ENCODE results near the gene RGS14.
A peak's percentile ranks its signal among the peaks of the same experiment; 100 is the strongest.
"Not testable (repeated sequence)": the region's sequence is repeated elsewhere in the genome, so short reads cannot be mapped to it uniquely, and the experiment has no call there.

The RGS14 gene

GRCh38 chr5:177336603-177337494, 20.9 kb upstream of the RGS14 start:
- H3K9me3 ChIP-seq (ENCODE audit: control insufficient read depth in 2 of 2, low read length in 2 of 2), result no peaks in the 10 kb centered on the region
- H3K4me3 ChIP-seq (ENCODE audit: low read length in 2 of 2), result no peak overlapping the region
- no peak overlapping the region for H3K9ac ChIP-seq (ENCODE audit: low read length in 2 of 2)
- peaks cover 36 to 56% of the 10 kb centered on the region in 2 donors for H3K36me3 ChIP-seq (ENCODE audit: control insufficient read depth in 2 of 2, insufficient read depth in 2 of 2, low read length in 2 of 2)
- H3K27ac ChIP-seq (ENCODE audit: low read length), result no peak overlapping the region
- no peaks in the 10 kb centered on the region for H3K4me1 ChIP-seq (ENCODE audit: control insufficient read depth, insufficient read depth, low read length)
- no peaks in the 10 kb centered on the region for H3K27me3 ChIP-seq (ENCODE audit: control insufficient read depth in 1 of 2, insufficient read depth in 2 of 2, low read length in 2 of 2)

DNA sequence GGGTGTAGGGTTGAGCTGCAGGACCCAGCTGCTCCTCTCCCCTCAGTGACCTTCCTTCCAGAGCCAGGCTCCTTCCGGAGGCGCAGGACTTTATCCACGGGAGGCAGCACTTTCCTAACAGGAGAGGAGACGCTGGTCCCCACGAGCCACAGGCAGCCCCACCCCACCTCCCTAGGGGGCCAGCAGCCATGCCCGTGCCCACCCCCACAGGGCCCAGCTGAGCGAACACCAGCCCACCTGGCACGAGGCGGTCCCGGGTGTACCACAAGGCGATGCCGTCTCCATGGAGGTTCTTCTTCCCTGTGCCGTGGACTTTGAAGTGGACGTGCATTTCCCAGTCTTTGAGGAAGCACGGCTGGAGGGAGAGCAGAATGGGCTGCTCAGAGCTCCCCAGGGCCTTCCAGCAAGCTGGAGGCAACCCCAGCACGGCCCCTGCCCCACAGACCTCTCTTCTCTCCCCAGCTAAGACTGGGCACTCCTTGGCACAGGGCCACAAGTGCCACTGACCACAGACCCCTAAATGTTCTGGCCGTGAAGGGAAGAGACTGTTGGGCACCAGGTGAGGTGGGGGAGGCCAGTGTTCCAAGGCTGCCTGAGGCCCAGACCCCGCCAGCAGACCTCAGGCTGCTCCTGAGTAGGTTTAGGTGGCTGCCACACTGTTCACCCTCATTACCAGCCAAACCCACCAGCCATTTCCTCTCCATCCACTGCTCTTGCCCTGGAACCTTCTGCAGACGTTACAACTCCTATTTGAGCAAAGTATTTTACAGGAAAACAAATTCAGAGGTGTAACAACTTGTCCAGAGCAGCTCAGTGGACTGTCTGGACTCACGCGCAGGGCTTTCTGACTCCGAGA, 19.2 kb upstream of the RGS14 start:
- Histone ChIP-seq H3K9ac (ENCODE audit: low read length in 2 of 2) (no peak overlapping the region), H3K4me3 (ENCODE audit: low read length in 2 of 2) (no peak overlapping the region), H3K4me1 (ENCODE audit: control insufficient read depth, insufficient read depth, low read length) (no peaks in the 10 kb centered on the region), H3K27ac (ENCODE audit: low read length) (no peak overlapping the region), H3K9me3 (ENCODE audit: control insufficient read depth in 2 of 2, low read length in 2 of 2) (no peaks in the 10 kb centered on the region), H3K36me3 (ENCODE audit: control insufficient read depth in 2 of 2, insufficient read depth in 2 of 2, low read length in 2 of 2) (peaks cover 31 to 49% of the 10 kb centered on the region in 2 donors), H3K27me3 (ENCODE audit: control insufficient read depth in 1 of 2, insufficient read depth in 2 of 2, low read length in 2 of 2) (no peaks in the 10 kb centered on the region)

GRCh38 chr5:177339107-177339638, 18.6 kb upstream of the RGS14 start:
- Histone ChIP-seq H3K9me3 (ENCODE audit: control insufficient read depth in 2 of 2, low read length in 2 of 2) (no peaks in the 10 kb centered on the region), H3K27me3 (ENCODE audit: control insufficient read depth in 1 of 2, insufficient read depth in 2 of 2, low read length in 2 of 2) (no peaks in the 10 kb centered on the region), H3K36me3 (ENCODE audit: control insufficient read depth in 2 of 2, insufficient read depth in 2 of 2, low read length in 2 of 2) (peaks cover 27 to 44% of the 10 kb centered on the region in 2 donors), H3K4me1 (ENCODE audit: control insufficient read depth, insufficient read depth, low read length) (no peaks in the 10 kb centered on the region), H3K4me3 (ENCODE audit: low read length in 2 of 2) (no peak overlapping the region), H3K27ac (ENCODE audit: low read length) (no peak overlapping the region), H3K9ac (ENCODE audit: low read length in 2 of 2) (no peak overlapping the region)

- H3K9me3 ChIP-seq (ENCODE audit: control insufficient read depth in 2 of 2, low read length in 2 of 2); H3K4me3 ChIP-seq (ENCODE audit: low read length in 2 of 2); H3K9ac ChIP-seq (ENCODE audit: low read length in 2 of 2); H3K27me3 ChIP-seq (ENCODE audit: control insufficient read depth in 1 of 2, insufficient read depth in 2 of 2, low read length in 2 of 2); H3K4me1 ChIP-seq (ENCODE audit: control insufficient read depth, insufficient read depth, low read length); H3K27ac ChIP-seq (ENCODE audit: low read length): not testable (repeated sequence)
- peaks cover 6 to 10% of the 10 kb centered on the region in 2 donors for H3K36me3 ChIP-seq (ENCODE audit: control insufficient read depth in 2 of 2, insufficient read depth in 2 of 2, low read length in 2 of 2)
These were observed 14.7 kb upstream of the RGS14 start for GRCh38 chr5:177343000-177343399.

GRCh38 chr5:177343777-177344176, 13.9 kb upstream of the RGS14 start:
- H3K9ac ChIP-seq (ENCODE audit: low read length in 2 of 2), result no peak overlapping the region
- no peaks in the 10 kb centered on the region for H3K9me3 ChIP-seq (ENCODE audit: control insufficient read depth in 2 of 2, low read length in 2 of 2)
- no peaks in the 10 kb centered on the region for H3K27me3 ChIP-seq (ENCODE audit: control insufficient read depth in 1 of 2, insufficient read depth in 2 of 2, low read length in 2 of 2)
- H3K4me3 ChIP-seq (ENCODE audit: low read length in 2 of 2), result no peak overlapping the region
- H3K27ac ChIP-seq (ENCODE audit: low read length), result no peak overlapping the region
- peaks cover 6 to 10% of the 10 kb centered on the region in 2 donors for H3K36me3 ChIP-seq (ENCODE audit: control insufficient read depth in 2 of 2, insufficient read depth in 2 of 2, low read length in 2 of 2)
- peaks cover 8% of the 10 kb centered on the region for H3K4me1 ChIP-seq (ENCODE audit: control insufficient read depth, insufficient read depth, low read length)

DNA sequence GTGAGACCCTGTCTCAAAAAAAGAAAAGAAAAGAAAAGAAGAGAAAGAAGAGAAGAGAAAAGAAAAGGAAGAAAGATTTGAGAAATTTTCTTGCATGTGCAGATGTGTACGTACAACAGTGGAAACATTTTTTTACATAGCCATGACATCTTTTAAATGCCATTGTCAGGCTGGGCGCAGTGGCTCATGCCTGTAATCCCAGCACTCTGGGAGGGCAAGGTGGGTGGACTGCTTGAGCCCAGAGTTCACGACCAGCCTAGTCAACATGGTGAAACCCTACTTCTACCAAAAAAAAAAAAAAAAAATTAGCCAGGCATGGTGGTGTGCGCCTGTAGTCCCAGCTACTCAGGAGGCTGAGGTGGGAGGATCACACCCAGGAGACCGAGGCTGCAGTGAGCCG, 12.8 kb upstream of the RGS14 start:
- Histone ChIP-seq H3K36me3 (ENCODE audit: control insufficient read depth in 2 of 2, insufficient read depth in 2 of 2, low read length in 2 of 2) (peaks cover 11 to 16% of the 10 kb centered on the region in 2 donors), H3K9me3 (ENCODE audit: control insufficient read depth in 2 of 2, low read length in 2 of 2) (no peaks in the 10 kb centered on the region), H3K9ac (ENCODE audit: low read length in 2 of 2) (no peak overlapping the region), H3K4me3 (ENCODE audit: low read length in 2 of 2) (no peak overlapping the region), H3K27me3 (ENCODE audit: control insufficient read depth in 1 of 2, insufficient read depth in 2 of 2, low read length in 2 of 2) (no peaks in the 10 kb centered on the region), H3K4me1 (ENCODE audit: control insufficient read depth, insufficient read depth, low read length) (peaks cover 18% of the 10 kb centered on the region), H3K27ac (ENCODE audit: low read length) (no peak overlapping the region)

DNA sequence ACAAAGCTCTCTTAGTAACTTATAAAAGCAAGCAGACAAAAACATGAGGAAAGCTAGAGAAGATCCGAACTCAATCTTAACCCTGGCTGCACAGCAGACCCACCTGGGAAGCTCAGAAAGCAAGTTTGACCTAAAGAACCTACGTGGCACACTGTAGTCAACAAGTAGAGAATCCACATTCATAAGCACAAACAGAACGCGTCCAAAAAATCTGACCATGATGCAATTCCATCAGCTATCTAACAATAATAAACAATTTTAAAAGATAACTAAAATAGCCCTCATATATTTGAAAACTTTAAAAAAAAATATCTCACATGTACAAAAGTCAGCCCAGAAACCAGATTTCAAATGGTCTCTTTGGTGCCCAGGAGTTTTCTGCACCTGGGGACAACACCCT, 10.9 kb upstream of the RGS14 start:
- Histone ChIP-seq H3K36me3 (ENCODE audit: control insufficient read depth in 2 of 2, insufficient read depth in 2 of 2, low read length in 2 of 2) (peaks cover 11 to 17% of the 10 kb centered on the region in 2 donors), H3K9me3 (ENCODE audit: control insufficient read depth in 2 of 2, low read length in 2 of 2) (no peaks in the 10 kb centered on the region), H3K4me3 (ENCODE audit: low read length in 2 of 2) (no peak overlapping the region), H3K4me1 (ENCODE audit: control insufficient read depth, insufficient read depth, low read length) (peaks cover 31% of the 10 kb centered on the region), H3K27ac (ENCODE audit: low read length) (no peak overlapping the region), H3K9ac (ENCODE audit: low read length in 2 of 2) (no peak overlapping the region), H3K27me3 (ENCODE audit: control insufficient read depth in 1 of 2, insufficient read depth in 2 of 2, low read length in 2 of 2) (no peaks in the 10 kb centered on the region)

- Histone ChIP-seq H3K9ac (ENCODE audit: low read length in 2 of 2) (no peak overlapping the region), H3K4me3 (ENCODE audit: low read length in 2 of 2) (no peak overlapping the region), H3K27ac (ENCODE audit: low read length) (no peak overlapping the region), H3K4me1 (ENCODE audit: control insufficient read depth, insufficient read depth, low read length) (peaks cover 34% of the 10 kb centered on the region), H3K36me3 (ENCODE audit: control insufficient read depth in 2 of 2, insufficient read depth in 2 of 2, low read length in 2 of 2) (peaks cover 11 to 17% of the 10 kb centered on the region in 2 donors), H3K27me3 (ENCODE audit: control insufficient read depth in 1 of 2, insufficient read depth in 2 of 2, low read length in 2 of 2) (no peaks in the 10 kb centered on the region), H3K9me3 (ENCODE audit: control insufficient read depth in 2 of 2, low read length in 2 of 2) (no peaks in the 10 kb centered on the region)
These were observed 10.0 kb upstream of the RGS14 start for GRCh38 chr5:177347699-177348098.

GRCh38 chr5:177349362-177349647, 8.4 kb upstream of the RGS14 start:
- Histone ChIP-seq H3K4me1 (ENCODE audit: control insufficient read depth, insufficient read depth, low read length) (peaks cover 34% of the 10 kb centered on the region), H3K36me3 (ENCODE audit: control insufficient read depth in 2 of 2, insufficient read depth in 2 of 2, low read length in 2 of 2) (peaks cover 7 to 17% of the 10 kb centered on the region in 2 donors), H3K9ac (ENCODE audit: low read length in 2 of 2) (no peak overlapping the region), H3K27me3 (ENCODE audit: control insufficient read depth in 1 of 2, insufficient read depth in 2 of 2, low read length in 2 of 2) (no peaks in the 10 kb centered on the region), H3K4me3 (ENCODE audit: low read length in 2 of 2) (no peak overlapping the region), H3K9me3 (ENCODE audit: control insufficient read depth in 2 of 2, low read length in 2 of 2) (no peaks in the 10 kb centered on the region), H3K27ac (ENCODE audit: low read length) (no peak overlapping the region)

DNA sequence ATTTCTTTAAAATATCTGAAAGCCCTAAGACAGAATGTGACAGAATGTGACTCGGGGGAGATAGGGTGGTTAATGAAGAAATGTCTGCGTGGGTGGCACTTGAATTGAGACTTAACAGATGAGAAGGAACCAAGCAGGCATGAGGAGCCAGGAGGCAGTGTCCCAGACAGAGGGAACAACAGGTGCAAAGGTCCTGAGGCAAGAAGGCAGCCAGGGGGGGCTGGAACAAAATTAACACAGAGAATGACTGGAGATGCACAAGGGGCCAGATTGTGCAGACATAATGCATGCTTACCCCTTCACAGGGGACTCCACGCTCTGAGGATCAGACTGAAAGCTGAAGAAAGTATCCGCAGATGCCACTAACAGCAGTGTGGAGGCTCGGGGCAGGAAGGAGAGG, 8.0 kb upstream of the RGS14 start:
- H3K27me3 ChIP-seq (ENCODE audit: control insufficient read depth in 1 of 2, insufficient read depth in 2 of 2, low read length in 2 of 2), result no peaks in the 10 kb centered on the region
- H3K9me3 ChIP-seq (ENCODE audit: control insufficient read depth in 2 of 2, low read length in 2 of 2), result no peaks in the 10 kb centered on the region
- peak overlapping the region in 1 of 2 donors; percentile 99 for H3K4me3 ChIP-seq (ENCODE audit: low read length in 2 of 2)
- H3K27ac ChIP-seq (ENCODE audit: low read length), result no peak overlapping the region
- peak overlapping the region in 1 of 2 donors; percentile 42 for H3K9ac ChIP-seq (ENCODE audit: low read length in 2 of 2)
- H3K4me1 ChIP-seq (ENCODE audit: control insufficient read depth, insufficient read depth, low read length), result peaks cover 34% of the 10 kb centered on the region
- H3K36me3 ChIP-seq (ENCODE audit: control insufficient read depth in 2 of 2, insufficient read depth in 2 of 2, low read length in 2 of 2), result peaks cover 7 to 17% of the 10 kb centered on the region in 2 donors
